GM18508 (cell line): ENCODE measurements around the gene PRL.

Source experiments
- ATAC-seq: cut with Tn5 transposase; IDR thresholded peaks from one replicate; pipeline ENCODE4 v1.9.1; 2021; ENCODE audit warnings: moderate number of reproducible peaks; ENCODE audit not compliant: insufficient read depth, unreplicated experiment

PRL gene

DNA sequence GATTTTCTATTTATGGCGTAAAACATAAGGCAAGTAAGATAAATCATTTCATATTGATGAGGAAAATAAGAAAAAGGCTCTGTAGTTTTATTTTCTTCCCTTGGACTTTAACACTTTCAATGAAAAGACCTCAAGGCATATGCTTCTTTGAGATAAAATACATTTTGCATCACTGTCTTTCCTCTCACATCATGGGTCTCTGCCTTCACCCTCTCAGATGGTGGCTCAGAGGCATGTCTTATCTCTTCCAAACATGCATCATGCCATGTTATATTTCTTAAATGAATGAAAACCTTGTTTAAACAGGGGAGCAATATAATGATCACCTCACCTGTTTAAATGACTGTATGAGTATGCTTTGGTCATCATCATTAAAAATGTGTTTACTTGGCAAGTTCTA is 59.3 kb downstream of the PRL start:
- no peak for ATAC-seq
